Stimulated activated CD4-positive, alpha-beta T cell treated with anti-CD3 and anti-CD28 coated beads, Interleukin-12 subunit alpha, Interleukin-12 subunit beta, amount 100 ng/mL, for 24 hours (primary cell): ENCODE results near the gene PPP4R4.
"Not testable (repeated sequence)": the region's sequence is repeated elsewhere in the genome, so short reads cannot be mapped to it uniquely, and the experiment has no call there.

ENCODE experiments used
- DNase-seq, 2 experiments: peaks; one replicate each; pipeline ENCODE4 v3.0.0-alpha.2; 2020; ENCODE audit warnings: low read depth in 2 of 2

PPP4R4 gene

DNA sequence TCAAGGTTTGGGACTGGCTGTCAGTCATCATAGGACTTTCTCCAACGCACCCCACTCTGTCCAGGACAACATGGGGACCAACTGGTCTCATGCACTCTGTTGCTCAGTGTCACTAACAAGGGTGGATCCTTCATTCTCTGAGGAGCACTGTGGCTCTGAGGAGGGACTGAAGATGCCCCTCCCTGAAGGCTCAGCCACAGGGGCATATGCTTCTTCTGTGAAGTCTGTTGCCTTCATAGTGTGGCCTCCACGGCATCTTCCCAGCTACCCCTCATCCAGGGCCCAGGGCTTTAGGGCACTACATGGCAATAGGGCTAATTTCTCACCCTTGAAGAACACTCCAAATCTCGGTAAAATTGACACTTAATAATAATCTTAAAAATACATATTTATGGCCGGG is 30.4 kb upstream of the PPP4R4 start:
- no peak for DNase-seq

DNA sequence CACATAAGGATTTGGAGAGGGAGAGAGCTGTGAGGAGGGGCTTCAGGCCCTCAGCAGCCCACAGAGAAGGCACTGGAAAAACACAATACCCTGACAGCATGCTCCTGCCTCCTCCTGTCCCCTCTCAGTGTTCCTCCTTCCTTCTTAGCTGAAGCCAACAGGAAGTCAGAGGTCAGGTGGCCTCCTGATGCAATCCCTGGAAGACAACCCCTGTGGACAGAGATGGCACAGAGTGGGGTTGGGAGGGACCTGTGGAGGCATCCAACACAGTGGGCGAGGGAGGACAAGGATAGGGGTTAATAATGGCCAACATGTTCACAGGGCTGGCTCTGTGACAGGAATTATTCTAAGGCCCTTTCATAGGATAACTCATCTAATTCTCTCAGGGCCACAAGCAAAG is 29.4 kb upstream of the PPP4R4 start:
- no peak for DNase-seq

DNA sequence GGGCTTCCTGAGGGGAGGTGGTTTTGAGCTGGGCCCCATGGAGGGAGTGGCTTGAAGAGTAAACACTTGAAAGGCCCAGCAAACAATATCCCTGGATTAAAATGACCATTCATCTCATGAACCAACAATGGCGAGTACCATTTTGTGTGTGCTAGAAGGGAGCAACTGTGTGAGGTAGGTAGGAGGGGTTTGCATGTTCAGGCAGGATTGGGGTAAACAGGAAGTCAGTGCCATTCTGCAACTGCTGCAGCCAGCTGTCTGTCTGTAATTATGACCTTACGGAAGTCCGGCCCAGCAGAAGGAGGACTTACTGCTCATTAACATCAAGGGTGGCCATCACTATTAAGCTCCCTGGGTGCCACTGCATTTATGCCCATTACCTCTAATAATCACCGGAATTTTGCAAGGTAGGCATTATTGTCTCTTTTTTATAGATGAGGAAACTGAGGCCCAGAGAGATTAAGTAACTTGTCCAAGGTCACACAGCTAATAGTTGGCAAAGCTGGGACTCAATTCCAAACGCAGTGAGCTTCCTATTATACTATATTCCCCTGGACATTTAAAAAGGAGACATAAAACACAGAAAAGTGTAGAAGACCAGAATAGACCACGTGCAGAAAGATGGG is 28.1 kb upstream of the PPP4R4 start:
- no peak for DNase-seq

DNA sequence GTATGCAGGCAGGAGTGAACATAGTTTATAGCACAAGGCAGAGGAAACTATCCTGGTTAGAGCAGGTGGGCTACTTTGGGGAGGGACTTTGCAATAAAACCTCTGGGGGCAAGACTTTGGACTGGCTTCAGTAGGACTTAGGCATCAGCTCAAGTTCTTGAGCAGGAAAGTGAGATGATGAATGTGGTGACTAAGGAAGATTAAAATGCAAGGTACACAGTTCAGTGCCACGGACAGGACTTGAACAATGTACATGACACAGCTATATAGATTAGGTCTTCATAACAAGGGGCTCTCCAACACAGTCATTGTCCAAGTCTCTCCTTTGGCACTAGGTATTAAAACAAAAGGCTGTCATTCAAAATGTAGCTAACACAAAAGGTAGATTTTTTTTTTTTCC is 21.4 kb upstream of the PPP4R4 start:
- no peak for DNase-seq

DNA sequence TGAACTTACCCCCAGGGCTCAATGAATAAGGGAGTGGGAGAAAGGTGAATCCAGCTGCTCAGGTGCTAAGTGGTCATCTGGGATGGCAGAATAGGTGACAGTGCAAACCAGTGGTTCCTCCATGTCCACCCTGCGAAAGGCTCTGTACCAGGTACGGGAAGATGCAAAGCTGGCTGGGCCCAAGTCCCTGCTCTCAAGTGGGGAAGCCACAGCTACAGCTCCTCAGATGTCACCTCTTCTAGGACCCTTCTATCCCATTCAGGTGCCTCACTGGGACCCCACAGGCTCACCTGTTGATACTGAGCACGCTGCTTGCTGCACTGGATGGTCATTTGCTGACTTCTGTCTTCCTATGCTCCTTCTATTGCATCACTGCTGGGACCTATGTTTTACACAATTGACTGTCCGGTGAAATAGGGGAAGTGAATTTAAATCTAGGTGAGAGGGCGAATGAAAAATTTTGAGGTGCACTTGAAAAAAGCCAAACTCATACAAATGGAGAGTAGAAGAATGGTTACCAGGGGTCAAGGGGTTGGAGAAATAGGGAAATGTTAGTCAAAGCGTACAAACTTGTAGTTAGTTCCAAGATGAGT is 20.3 kb upstream of the PPP4R4 start:
- no peak for DNase-seq

DNA sequence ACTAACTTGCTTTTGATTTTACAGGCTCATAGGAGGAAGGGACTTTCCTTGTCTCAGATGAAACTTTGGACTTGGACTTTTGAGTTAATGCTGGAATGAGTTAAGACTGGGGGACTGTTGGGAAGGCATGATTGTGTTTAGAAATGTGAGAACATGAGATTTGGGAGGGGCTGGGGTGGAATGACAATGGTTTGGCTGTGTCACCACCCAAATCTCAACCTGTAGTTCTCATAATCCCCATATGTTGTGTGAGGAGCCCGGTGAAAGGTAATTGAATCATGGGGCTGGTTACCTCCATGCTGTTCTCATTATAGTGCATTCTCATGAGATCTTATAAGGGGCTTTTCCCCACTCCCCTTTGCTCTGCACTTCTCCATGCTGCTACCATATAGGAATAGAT is 18.0 kb upstream of the PPP4R4 start:
- not testable (repeated sequence) for DNase-seq

DNA sequence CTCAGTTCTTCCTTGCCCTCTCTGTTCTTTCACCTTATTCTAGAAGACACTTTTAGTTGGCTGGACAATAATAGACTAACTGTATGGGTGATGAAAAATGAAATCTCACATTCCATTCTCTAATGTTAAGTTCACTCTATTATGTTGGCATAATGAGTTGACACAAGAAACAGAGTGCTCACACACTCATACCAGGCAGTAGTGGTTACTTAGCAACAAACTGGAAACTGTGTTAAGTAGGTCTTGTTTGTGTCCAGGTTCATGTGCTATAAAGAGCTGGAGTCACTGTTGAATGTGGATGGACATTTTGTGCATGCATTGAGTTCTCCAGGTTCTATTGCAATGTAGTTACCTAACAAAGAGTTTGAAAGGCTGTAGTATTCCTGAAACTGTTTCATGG is 16.9 kb upstream of the PPP4R4 start:
- DNase-seq, result no peak

DNA sequence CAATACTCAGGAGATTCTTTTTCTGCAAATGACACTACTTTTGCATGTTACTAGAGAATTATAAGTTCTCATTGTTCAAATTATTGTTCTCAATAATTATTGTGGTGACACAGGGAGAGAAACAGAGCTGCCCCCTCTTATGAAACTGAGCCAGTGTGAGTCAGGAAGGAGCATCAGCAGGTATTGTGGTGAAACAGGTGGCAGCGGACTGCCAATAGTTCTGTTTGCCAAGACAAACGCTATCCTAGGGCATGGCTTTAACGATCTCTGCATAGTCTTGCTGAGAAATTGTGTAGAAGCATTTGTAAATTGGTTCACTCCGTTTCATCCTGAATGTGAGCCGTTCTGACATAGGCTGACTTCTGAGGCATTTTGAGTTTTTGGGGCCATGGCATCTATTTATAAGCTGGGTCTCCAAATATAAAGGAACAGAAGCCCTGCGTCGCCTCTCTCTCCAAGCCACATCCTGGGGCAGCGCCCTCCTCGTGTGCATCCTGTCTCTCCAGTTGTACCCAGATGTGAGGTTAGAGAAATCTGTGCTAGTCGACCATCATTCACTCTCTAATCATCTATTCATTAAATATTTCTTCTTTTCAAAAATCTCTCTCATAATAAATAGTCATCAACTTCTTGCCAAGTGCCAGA is 15.8 kb upstream of the PPP4R4 start:
- DNase-seq, result no peak

DNA sequence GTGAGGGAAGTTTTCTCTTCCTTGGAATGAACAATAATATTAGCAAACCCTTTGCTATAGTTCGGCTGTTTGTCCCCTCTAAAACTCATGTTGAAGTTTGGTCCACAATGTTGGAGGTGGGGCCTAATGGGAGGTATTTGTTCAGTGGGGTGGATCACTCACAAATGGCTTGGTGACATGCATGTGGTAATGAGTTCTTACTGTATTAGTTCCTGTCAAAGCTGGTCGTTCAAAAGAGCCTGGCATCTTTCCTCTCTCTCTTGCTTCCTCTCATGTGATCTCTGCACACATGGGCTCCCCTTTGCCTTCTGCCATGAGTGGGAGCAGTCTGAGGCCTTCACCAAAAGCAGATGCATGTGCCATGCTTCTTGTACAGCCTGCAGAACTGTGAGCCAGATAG is 13.1 kb upstream of the PPP4R4 start:
- DNase-seq, result no peak

DNA sequence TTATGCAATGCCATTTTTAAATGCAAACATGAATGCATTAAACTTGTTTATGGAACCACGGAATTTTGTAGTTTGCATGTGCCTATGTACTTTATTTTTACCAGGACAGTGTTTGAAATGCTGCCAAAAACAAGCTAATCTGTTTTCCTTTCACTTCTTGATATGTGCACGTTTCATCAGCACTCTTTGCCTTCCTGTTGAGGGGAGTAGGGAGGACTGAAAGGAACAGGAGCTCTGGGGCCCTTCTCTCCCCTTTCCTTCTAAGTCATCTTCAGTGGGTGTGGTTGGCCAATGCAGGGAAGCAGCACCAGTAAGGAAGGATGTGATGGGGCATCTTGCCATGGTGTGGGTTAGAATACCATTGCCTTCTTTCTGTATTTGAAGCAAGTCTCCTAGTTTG is 12.1 kb upstream of the PPP4R4 start:
- DNase-seq, result no peak

DNA sequence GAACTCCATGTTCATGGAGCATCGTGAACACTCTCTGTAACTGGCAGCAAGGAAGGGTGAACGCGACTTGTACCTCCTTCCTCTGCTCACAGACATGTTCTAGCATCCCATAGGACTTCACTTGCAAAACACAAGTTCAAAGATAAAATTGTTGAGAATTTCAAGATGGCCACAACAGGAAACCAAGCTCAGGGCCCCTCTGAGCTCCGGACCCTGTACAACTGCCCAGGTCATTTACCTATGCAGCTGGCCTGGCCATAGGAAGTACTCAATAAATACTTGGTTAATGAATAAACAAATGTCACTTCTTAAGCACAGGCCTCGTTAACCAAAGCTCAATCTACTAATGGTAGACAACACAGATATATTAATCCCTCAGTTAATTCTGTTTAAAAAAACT is 11.7 kb upstream of the PPP4R4 start:
- DNase-seq, result no peak

DNA sequence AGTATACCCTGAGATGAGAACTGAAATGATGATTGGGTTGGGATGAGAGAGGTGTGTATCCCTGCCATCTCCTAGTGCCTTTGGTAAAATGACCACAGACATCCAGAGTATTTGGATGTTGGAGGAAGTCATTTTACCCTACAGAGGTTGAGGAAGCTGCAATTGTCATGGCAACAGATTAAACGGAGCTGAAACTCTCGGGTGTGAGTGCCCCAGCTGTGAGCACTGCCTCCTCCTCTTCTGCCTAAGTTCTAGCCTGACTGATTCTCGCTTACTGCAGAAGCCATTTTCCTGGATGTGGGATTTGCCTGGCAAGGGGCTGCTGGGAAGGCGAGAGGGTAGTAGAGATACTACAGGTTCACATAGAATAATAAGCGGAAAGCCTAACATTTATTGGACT is 10.3 kb upstream of the PPP4R4 start:
- DNase-seq, result no peak

DNA sequence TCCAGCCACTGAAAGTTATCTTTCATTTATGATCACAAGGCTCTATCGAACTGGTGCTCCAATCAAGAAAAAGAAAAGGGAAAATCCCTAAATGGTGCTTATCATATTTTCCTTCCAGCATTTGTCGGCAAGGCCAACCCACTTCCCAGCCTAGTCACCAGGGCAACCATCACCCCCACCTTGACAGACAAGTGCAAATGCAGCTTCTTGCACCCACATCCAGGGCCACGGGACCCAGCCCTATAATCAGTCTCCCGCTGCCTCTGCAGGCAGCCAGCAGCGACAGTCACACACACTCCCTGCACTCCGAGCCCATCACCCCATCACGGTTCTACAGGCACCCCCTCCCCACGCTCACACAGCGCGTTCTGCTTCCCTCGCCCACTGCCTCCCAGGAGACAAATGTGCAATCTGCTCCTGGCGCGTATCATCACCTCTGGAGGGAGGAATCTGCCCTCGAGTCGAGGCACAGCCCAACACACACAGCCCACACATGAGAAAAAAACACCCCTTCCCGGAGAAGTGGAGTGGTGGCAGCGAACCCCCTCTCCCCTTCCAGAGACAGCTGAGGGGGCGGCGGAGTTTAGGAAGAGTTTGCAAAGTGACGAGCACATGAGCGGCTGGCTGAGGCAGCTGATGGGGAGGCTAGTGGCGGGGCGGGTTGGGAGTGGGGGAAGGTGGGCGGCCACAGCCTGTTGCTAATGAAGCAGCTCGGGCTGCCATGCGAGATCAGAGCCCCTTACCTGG is 9.3 kb upstream of the PPP4R4 start:
- peak in 1 of 2 experiments; percentile 51 for DNase-seq

DNA sequence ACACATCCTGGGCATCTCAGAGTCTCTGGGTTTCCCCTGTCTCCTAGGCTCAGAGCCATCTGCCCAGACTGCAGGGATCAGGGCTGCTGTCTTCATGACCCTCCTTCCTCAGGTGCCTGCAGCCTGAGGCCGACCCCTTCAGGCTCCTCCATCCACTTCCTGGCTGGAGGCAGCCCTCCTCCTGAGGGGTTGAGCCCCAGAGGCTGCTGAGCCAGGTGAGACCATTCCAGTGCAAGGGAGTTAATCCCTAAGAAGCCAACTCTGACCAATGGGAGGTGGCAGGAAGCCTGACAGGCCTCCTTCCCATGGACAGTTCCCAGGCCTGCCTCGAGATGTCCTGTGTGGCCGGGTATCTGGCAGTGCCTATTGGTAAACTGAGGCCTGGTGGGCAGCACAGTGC is 8.4 kb upstream of the PPP4R4 start:
- DNase-seq, result no peak

DNA sequence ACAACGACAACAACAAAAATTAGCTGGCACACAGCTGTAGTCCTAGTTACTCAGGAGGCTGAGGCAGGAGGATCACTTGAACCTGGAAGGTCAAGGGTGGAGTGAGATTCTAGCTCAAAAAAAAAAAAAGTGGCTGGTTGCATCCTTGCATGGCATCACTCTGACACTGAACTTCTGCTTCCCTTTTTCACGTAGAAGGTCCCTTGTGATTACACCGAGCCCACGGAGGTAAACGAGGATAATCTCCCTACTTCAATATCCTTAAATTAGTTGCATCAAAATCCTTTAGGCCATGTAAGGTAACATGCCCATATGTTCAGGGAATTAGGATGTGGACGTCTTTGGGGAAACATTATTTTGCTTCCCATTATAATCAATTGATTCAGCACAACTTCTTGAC is 4.0 kb upstream of the PPP4R4 start:
- DNase-seq, result no peak

DNA sequence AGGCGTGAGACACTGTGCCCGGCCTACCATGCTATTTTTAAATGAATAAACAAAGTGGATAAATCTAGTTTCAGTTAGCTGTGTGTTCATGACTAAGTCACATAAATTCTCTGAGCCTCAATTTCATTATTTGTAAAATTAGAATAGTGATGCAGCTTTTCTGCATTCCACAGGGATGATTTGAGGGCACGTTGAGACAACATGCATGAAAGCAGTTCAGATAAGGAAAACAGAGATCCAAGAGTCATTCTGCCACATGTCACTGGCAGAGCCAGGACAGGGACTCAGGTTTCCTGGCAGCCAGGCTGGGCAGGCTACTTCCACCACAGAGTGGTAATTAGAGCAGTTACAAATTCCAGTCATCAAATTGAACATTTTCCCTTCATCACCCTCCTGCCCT is 2.9 kb upstream of the PPP4R4 start:
- DNase-seq, result no peak

DNA sequence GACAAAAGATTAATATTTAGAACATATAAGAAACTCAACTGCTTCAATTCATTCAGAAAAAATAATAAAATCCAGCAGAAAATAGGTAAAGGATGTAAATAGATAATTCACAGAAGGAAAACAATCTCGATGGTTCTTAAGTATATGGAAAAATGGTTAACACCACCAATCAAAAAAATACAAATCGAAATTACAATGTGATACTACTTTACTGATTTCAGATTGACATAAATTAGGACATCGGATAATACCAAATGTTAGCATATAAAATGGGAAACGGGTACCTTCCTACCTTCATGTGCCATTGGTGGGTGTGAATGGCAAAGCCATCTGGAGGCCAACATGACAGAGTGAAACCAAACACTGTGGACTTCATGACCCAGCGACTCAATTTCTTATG is 1.6 kb upstream of the PPP4R4 start:
- DNase-seq, result no peak

DNA sequence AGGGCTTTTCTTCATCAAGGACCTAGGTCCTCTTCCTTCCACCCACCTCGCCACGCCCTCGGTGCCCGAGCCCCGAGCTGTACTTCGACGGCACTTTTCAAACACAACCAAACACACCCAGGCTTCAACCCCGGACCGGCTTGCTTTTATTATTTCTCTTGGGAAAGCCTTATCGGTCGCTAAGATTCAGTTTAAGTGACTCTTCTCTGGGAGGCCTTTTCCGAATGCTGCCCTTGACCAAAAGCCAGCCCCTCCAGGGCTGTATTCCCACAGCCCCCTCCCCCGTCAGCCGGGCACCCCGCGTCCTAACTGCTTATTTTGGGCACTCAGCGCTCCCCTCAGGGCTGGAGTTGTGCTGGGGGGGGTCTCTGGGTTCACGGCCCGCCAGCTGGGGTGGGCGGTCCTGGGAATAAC is 644 bp upstream of the PPP4R4 start:
- no peak for DNase-seq

DNA sequence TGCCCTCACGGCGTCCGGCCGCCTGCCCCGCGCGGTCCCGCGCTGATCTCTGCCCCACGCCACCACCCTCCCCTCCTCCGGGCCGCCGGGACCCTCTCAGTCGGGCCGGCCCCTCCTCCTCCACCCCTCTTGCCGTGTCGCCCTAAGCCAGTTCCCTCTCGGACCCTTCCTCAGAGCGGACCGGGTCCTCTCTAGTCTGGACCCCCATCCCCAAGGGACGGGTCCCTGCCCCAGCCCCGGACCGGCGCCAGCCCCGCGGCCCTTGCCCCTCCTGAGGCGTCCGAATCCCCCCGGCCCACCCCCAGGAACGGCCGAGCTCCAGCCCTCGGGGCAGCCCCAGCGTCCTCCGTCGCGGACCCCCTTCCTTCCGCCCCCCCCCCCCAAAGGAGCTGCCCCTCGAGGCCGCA is 485 bp downstream of the PPP4R4 start:
- DNase-seq, result no peak

DNA sequence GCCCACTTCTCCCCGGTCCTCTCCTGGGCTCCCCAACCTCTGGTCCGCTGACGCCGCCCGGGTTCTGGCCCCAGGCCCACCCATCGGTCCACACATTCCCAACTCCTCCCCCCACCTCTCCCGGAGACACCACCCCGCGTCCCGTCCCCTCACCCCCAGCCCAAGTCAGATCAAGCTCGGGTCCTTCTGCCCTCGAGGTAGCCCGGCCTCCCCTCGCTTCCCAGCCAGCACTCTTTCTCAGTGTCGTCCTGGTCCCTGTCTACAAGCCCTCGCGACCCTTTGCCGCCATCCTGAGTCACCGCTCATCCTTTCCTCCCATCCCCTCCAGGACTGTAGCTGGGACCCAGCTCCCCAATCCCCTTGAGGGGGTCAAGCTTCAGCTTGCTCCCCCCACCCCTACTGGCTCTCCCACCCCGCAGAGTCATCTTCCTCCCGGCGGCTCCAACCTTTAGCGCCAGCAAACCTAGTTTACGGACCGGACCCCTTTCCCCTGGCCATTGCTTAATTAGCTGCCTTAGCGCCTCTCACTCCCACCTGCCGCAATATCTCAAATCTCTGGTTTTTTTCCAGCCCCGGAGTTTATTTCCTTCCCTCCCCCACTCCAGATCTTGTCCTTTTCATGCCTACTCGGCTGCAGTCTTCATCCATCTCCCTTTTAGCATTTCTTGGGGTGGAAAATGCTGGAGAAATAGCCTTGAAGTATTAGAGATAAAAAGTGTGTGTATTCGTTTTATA is 1.1 kb downstream of the PPP4R4 start:
- no peak for DNase-seq

DNA sequence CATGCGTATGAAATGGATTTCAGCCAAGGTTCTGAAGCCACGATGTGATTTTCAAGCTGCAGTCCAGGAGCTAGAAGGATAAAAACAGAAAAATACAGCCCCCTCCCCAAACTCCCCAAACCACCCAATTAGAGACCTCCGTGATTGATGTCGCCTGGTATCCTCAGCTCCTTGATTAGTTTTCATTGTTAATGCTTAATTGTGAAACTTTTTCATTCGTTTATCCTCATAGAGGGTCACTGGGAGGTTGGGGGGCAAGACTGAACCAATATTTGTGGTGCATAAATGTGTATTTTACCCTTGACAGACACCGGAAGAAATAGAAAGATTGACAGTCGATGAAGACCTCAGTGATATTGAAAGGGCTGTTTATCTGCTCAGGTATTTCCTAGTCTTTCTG is 1.6 kb downstream of the PPP4R4 start:
- DNase-seq, result no peak

DNA sequence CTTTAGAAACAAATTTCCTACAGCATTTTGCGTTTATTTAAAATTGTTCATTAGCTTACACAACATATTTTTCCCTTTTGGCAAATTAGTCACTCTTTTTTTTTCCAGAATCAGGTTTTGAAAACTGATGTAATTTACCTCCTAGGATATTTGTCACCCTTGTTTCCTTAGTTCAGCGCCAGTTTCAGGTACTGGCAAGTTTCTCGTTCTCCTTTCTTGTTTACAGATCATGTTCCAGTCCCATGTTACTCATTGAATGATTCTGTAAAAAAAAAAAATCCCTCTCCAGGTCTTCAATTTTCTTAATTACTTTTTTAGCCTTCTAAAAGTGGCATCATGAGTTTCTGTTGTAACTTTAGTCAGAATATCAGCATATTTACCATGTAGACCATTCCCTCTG is 2.7 kb downstream of the PPP4R4 start:
- DNase-seq, result no peak
